GM10847 (cell line): ENCODE data around the gene PRTN3.

Experiments
- POLR2A ChIP-seq: IDR thresholded peaks from 2 replicates; pipeline ENCODE4 v1.6.1; 2011; ENCODE audit not compliant: insufficient read length; ENCODE audit errors: extremely low read depth

The PRTN3 gene

GRCh38 chr19:890831-891230 is 50.0 kb downstream of the PRTN3 start:
- no peak for TF ChIP-seq POLR2A

GRCh38 chr19:892243-892893 is 51.6 kb downstream of the PRTN3 start:
- no peak for TF ChIP-seq POLR2A

GRCh38 chr19:892894-893689 is 52.3 kb downstream of the PRTN3 start, which contains the start of the genes MED16 and RNU6-9:
Gene MED16 (minus strand): TSS chr19:893187. CDS start chr19:891131, 2,056 bp downstream.
Gene RNU6-9 (plus strand): TSS chr19:893484.
- peak; percentile 65 for TF ChIP-seq POLR2A

GRCh38 chr19:896434-896833 is 55.6 kb downstream of the PRTN3 start:
- TF ChIP-seq POLR2A = no peak

- no peak for TF ChIP-seq POLR2A
Observed at GRCh38 chr19:896999-897398, 56.2 kb downstream of the PRTN3 start.

GRCh38 chr19:897442-898039 is 56.7 kb downstream of the PRTN3 start:
- no peak for TF ChIP-seq POLR2A
